ENCODE results near the gene ARHGAP26.

The ARHGAP26 gene

GRCh38 chr5:142875936-142876335 lies 105.8 kb downstream of the ARHGAP26 start:
- DNase-seq (ENCODE audit: low read depth in 1 of 2, low spot score in 1 of 2): no peak
- in situ Hi-C loops (cut with HindIII; ENCODE audit: low pct_unique_long_range_greater_than_20kb, low sequenced_read_pairs): loop anchor here (25.0 kb wide), 1 partner anchor 164 kb away; no protein-coding TSS in a partner anchor
- TF ChIP-seq JUND (IDR thresholded peaks at IDR 0.05; ENCODE audit: low read depth): no peak

DNA sequence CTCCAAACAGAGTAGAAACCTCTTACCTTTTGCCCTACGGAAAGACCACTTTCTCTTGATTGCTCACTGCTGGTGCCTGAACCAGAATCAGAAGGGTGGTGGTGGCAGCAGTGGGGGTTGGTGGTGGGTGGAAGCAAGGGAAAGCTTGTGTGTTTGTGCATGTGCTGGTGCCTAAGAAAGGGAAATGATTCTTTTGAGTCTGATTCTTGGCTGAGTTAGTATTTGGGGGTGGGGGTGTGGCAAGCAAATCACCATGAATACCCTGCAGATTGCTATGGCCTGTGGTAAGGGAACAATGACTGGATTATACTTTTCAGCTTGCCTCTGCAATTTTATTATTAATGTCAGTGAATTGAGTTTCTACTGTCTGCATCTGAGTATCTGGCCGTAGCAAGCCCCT lies 106.6 kb downstream of the ARHGAP26 start:
- in situ Hi-C loops (cut with HindIII; ENCODE audit: low pct_unique_long_range_greater_than_20kb, low sequenced_read_pairs): loop anchor here (25.0 kb wide), 1 partner anchor 165 kb away; no protein-coding TSS in a partner anchor
- no peak for TF ChIP-seq JUND (IDR thresholded peaks at IDR 0.05; ENCODE audit: low read depth)
- no peak for DNase-seq (ENCODE audit: low read depth in 1 of 2, low spot score in 1 of 2)

GRCh38 chr5:142878111-142878510 lies 107.9 kb downstream of the ARHGAP26 start:
- in situ Hi-C loops (cut with HindIII; ENCODE audit: low pct_unique_long_range_greater_than_20kb, low sequenced_read_pairs): loop anchor here (25.0 kb wide), 1 partner anchor 166 kb away; no protein-coding TSS in a partner anchor
- DNase-seq (ENCODE audit: low read depth in 1 of 2, low spot score in 1 of 2): no peak
- no peak for TF ChIP-seq JUND (IDR thresholded peaks at IDR 0.05; ENCODE audit: low read depth)

DNA sequence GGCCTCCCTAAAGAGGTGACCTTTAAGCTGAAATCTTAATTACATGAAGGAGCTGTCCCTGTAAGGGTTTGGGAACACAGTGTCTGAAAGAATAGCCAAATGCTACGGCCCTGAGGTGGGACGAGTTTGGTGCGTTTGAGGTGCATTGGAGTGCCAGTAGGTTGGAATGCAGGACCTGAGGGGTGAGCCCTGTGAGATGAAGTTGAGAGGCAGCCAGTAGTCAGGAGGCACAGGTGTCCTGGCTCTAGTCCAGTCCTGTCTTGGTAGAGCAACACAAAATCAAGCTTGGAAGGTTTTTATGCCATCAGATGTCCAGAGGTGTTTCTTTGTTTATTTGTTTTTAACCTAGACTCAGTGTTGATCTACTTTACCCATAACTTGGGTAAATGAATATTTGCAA lies 108.5 kb downstream of the ARHGAP26 start:
- in situ Hi-C loops (cut with HindIII; ENCODE audit: low pct_unique_long_range_greater_than_20kb, low sequenced_read_pairs): loop anchor here (25.0 kb wide), 1 partner anchor 166 kb away; no protein-coding TSS in a partner anchor
- peak in 1 of 2 experiments; percentile 49 for DNase-seq (ENCODE audit: low read depth in 1 of 2, low spot score in 1 of 2)
- TF ChIP-seq JUND (IDR thresholded peaks at IDR 0.05; ENCODE audit: low read depth): no peak

- no peak for TF ChIP-seq JUND (IDR thresholded peaks at IDR 0.05; ENCODE audit: low read depth)
- no peak for DNase-seq (ENCODE audit: low read depth in 1 of 2, low spot score in 1 of 2)
- in situ Hi-C loops (cut with HindIII; ENCODE audit: low pct_unique_long_range_greater_than_20kb, low sequenced_read_pairs): loop anchor here (25.0 kb wide), 1 partner anchor 169 kb away; no protein-coding TSS in a partner anchor
Observed at GRCh38 chr5:142881076-142881783, 111.1 kb downstream of the ARHGAP26 start.

- in situ Hi-C loops (cut with HindIII; ENCODE audit: low pct_unique_long_range_greater_than_20kb, low sequenced_read_pairs): loop anchor here (25.0 kb wide), 1 partner anchor 169 kb away; no protein-coding TSS in a partner anchor
- no peak for DNase-seq (ENCODE audit: low read depth in 1 of 2, low spot score in 1 of 2)
- no peak for TF ChIP-seq JUND (IDR thresholded peaks at IDR 0.05; ENCODE audit: low read depth)
Observed at GRCh38 chr5:142881784-142882126, 111.6 kb downstream of the ARHGAP26 start.

DNA sequence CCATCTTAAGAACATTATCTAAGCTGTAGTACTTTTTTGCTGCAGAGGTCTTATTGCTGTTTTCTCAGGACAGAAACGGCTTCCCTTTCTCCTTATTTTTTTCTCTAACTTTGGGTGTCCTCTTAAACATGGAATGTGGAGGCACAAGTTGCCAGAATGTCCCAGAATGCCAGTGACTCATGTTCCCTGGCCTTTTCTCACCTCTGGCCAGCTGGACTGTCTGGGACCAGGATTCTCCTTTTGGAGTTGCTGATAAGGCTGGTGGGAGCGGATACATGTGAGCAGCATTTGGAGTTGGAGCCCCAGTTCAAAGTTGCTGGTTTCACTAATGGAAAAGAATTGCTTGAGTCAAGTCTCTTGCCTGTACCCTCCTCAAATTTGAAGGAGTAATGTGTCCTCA lies 112.8 kb downstream of the ARHGAP26 start:
- TF ChIP-seq JUND (IDR thresholded peaks at IDR 0.05; ENCODE audit: low read depth): no peak
- in situ Hi-C loops (cut with HindIII; ENCODE audit: low pct_unique_long_range_greater_than_20kb, low sequenced_read_pairs): loop anchor here (25.0 kb wide), 1 partner anchor 171 kb away; no protein-coding TSS in a partner anchor
- no peak for DNase-seq (ENCODE audit: low read depth in 1 of 2, low spot score in 1 of 2)

DNA sequence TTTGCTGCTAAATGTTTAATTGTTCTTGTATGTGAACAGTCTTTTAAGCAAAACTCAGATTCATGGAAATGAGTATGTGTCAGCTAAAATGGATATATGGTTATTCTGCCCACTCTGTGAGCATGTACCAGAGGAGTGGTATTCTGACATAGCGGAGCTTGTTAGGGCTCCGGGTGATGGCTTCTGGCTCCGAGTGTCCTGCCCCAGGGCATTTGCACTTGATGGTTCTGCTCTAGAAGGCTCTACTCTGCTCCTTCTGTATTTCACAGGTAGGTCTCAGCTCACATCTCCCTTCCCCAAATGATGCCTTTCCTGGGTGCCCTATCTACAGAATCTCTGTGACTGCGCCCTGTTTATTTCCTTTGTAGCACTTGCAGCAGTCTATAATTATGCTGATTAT lies 113.3 kb downstream of the ARHGAP26 start:
- in situ Hi-C loops (cut with HindIII; ENCODE audit: low pct_unique_long_range_greater_than_20kb, low sequenced_read_pairs): loop anchor here (25.0 kb wide), 1 partner anchor 171 kb away; no protein-coding TSS in a partner anchor

DNA sequence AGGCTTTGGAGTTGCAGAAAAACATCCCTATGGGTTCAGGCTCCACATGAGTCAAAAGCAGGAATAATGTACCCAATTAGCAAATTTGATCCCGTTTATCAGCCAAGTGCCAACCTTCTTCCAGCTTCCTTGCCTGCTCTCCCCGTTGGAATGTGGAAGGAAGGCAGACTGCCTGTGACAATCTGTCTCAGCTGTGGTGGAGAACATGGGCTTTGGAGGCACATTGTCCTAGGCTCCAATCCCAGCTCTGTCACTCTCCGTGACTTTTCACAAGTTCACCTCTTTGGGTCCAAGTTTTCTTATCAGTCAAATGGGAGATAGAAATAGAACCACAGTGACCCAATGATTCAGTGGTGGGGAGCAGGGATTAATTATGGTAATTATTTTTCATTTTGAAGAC lies 113.9 kb downstream of the ARHGAP26 start:
- DNase-seq (ENCODE audit: low read depth in 1 of 2, low spot score in 1 of 2): no peak
- no peak for TF ChIP-seq JUND (IDR thresholded peaks at IDR 0.05; ENCODE audit: low read depth)
- in situ Hi-C loops (cut with HindIII; ENCODE audit: low pct_unique_long_range_greater_than_20kb, low sequenced_read_pairs): loop anchor here (25.0 kb wide), 1 partner anchor 172 kb away; no protein-coding TSS in a partner anchor

More for the DNA sequence above, 113.3 kb downstream of the ARHGAP26 start:
- no peak for TF ChIP-seq JUND (IDR thresholded peaks at IDR 0.05; ENCODE audit: low read depth)
- no peak for DNase-seq (ENCODE audit: low read depth in 1 of 2, low spot score in 1 of 2)

DNA sequence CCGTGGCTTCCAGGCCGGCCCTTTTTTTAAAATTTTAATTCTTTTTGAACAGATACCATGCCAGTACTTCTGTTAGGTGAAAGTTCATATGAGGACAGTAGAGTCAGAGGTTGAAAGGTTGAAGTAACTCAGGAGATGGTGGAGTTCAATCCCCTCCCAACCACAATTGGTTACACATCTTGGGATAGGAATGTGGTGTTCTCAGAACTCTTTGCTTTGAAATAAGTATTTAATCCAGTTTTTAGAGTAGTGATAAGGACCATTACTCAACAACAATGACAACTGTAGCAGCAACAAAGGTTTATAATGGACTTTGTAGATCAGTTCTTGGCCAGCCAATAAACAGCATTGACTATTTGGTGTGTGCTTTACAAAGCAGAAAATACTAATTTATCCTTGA lies 116.0 kb downstream of the ARHGAP26 start:
- no peak for DNase-seq (ENCODE audit: low read depth in 1 of 2, low spot score in 1 of 2)
- in situ Hi-C loops (cut with HindIII; ENCODE audit: low pct_unique_long_range_greater_than_20kb, low sequenced_read_pairs): loop anchor here (25.0 kb wide), 1 partner anchor 174 kb away; no protein-coding TSS in a partner anchor

DNA sequence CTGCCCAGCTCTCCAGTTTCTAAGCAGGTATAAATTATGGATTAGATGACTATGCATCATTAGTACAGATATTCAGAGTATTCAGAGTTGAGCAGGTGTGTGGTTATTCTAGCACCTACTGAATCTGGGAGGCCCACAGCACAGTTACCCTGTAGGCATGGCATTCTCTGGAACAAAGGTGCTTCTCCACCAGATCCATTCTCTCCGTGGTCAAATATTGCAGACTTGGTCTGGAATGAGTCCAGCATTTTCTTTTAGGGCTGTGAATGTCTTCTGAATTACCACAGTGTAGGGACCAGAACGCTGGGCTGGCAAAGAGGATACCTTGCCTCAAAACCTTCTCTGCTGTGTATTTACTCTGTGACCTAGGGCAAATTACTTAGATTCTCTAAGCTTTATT lies 116.8 kb downstream of the ARHGAP26 start:
- in situ Hi-C loops (cut with HindIII; ENCODE audit: low pct_unique_long_range_greater_than_20kb, low sequenced_read_pairs): loop anchor here (25.0 kb wide), 1 partner anchor 175 kb away; no protein-coding TSS in a partner anchor
- no peak for TF ChIP-seq JUND (IDR thresholded peaks at IDR 0.05; ENCODE audit: low read depth)
- DNase-seq (ENCODE audit: low read depth in 1 of 2, low spot score in 1 of 2): no peak

More for the DNA sequence above, 116.0 kb downstream of the ARHGAP26 start:
- no peak for TF ChIP-seq JUND (IDR thresholded peaks at IDR 0.05; ENCODE audit: low read depth)

- no peak for TF ChIP-seq JUND (IDR thresholded peaks at IDR 0.05; ENCODE audit: low read depth)
- in situ Hi-C loops (cut with HindIII; ENCODE audit: low pct_unique_long_range_greater_than_20kb, low sequenced_read_pairs): loop anchor here (25.0 kb wide), 1 partner anchor 176 kb away; no protein-coding TSS in a partner anchor
- peak; percentile 42 to 76 for DNase-seq (ENCODE audit: low read depth in 1 of 2, low spot score in 1 of 2)
Observed at GRCh38 chr5:142888469-142889085, 118.4 kb downstream of the ARHGAP26 start.

- DNase-seq (ENCODE audit: low read depth in 1 of 2, low spot score in 1 of 2): no peak
- in situ Hi-C loops (cut with HindIII; ENCODE audit: low pct_unique_long_range_greater_than_20kb, low sequenced_read_pairs): loop anchor here (25.0 kb wide), 1 partner anchor 180 kb away; no protein-coding TSS in a partner anchor
- TF ChIP-seq JUND (IDR thresholded peaks at IDR 0.05; ENCODE audit: low read depth): no peak
Observed at GRCh38 chr5:142892021-142892420, 121.8 kb downstream of the ARHGAP26 start.

Data from T47D (cell line).